ENCODE data around the gene SEC16A. TPM values are rescaled to one million over a fixed set of nuclear protein-coding genes. Genes with fewer than 3 reads are reported as not detected.

SEC16A gene
- total RNA-seq, 2 donors from 2014 or later = 35.3 to 75.8 TPM

DNA sequence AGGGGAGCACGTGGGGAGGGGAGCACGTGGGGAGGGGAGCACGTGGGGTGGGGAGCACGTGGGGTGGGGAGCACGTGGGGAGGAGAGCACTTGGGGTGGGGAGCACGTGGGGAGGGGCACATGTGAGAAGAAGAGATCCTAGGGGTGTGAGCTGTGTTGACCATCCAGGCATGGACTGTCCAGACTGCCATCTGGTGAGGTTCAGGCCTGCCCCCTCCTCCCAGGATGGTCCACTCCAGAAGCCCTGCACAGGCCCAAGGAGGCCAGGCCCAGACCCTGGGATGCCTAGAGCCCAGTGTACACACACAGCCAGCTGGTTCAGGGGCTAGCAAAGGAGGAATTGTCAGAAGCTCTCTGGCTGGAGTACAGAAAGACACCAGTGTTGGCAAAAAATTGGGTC lies 85.2 kb downstream of the SEC16A start:
- Histone ChIP-seq H3K4me1 (peaks cover 26% of the 10 kb centered on the region), H3K27me3 (no peaks in the 10 kb centered on the region), H3K36me3 (replicated peaks in 1 of 2; ENCODE audit: insufficient read depth in 1 of 2, low read depth in 2 of 2) (peaks cover 0 to 29% of the 10 kb centered on the region in 2 donors), H3K27ac (no peak overlapping the region), H3K9me3 (no peaks in the 10 kb centered on the region), H3K4me3 (no peak overlapping the region)
- intact Hi-C loops (cut with DNase I) = no loop called here
- WGBS, 2 donors = 58 to 78% methylated on average over 6 of the region's 6 CpGs
- DNase-seq (no peak), ATAC-seq (no peak)
- TF ChIP-seq POLR2A (IDR thresholded peaks at IDR 0.05) = no peak
- TF ChIP-seq, protein P1, sequence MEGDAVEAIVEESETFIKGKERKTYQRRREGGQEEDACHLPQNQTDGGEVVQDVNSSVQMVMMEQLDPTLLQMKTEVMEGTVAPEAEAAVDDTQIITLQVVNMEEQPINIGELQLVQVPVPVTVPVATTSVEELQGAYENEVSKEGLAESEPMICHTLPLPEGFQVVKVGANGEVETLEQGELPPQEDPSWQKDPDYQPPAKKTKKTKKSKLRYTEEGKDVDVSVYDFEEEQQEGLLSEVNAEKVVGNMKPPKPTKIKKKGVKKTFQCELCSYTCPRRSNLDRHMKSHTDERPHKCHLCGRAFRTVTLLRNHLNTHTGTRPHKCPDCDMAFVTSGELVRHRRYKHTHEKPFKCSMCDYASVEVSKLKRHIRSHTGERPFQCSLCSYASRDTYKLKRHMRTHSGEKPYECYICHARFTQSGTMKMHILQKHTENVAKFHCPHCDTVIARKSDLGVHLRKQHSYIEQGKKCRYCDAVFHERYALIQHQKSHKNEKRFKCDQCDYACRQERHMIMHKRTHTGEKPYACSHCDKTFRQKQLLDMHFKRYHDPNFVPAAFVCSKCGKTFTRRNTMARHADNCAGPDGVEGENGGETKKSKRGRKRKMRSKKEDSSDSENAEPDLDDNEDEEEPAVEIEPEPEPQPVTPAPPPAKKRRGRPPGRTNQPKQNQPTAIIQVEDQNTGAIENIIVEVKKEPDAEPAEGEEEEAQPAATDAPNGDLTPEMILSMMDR (IDR thresholded peaks at IDR 0.05) = no peak

- intact Hi-C loops (cut with DNase I) = no loop called here
- Histone ChIP-seq H3K27ac (no peak overlapping the region), H3K36me3 (replicated peaks in 1 of 2; ENCODE audit: insufficient read depth in 1 of 2, low read depth in 2 of 2) (peaks cover 0 to 36% of the 10 kb centered on the region in 2 donors), H3K4me1 (peaks cover 26% of the 10 kb centered on the region), H3K9me3 (no peaks in the 10 kb centered on the region), H3K27me3 (no peaks in the 10 kb centered on the region), H3K4me3 (no peak overlapping the region)
- 52 to 57% methylated on average over 4 of the region's 4 CpGs for WGBS, 2 donors
- TF ChIP-seq, protein P1 (IDR thresholded peaks at IDR 0.05) = no peak
- TF ChIP-seq POLR2A (IDR thresholded peaks at IDR 0.05) = no peak
- DNase-seq (no peak), ATAC-seq (no peak)
These were observed 86.7 kb downstream of the SEC16A start for GRCh38 chr9:136396219-136396515.

DNA sequence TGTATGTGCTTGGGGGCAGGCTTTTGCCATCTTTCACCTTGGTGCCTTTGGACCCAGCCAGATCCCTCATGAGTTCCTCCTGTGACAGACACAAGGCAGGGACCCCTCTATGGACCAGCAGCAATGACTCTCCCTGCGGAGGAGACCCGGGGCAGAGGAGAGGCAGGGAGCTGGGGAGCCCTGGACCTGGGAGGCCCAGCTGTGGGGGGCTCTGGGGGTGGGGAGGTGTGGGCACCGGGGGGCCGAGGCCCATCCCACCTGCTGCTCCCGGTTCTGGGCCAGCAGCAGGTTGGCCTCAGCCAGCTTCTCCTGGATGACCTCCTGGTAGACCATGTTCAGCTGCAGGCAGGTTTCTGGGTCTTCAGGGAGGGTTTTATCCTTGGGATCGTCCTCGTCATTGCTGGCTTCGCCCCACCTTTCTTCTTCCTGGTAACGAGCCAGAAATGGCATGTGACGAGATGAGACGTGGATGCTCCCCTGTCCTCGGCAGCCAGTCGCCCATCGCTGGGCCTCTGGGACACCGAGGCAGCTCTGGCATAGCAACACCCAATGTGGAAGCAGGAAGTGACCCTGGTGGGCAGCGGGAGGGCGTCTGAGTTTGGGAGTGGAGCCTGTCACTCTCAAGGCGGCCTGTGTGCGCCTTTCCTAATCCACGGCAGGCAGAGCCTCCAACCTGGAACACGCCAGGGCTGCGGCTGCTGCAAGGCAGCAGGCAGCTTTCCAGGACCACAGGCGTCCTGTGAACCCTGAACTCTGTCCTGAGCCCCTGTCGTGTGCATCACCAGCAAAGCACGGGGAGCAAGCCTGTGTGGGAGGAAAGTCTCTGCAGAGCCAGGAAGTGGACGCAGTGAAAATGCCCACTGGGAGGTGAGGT lies 87.3 kb downstream of the SEC16A start:
- Histone ChIP-seq H3K36me3 (replicated peaks in 1 of 2; ENCODE audit: insufficient read depth in 1 of 2, low read depth in 2 of 2) (peaks cover 0 to 36% of the 10 kb centered on the region in 2 donors), H3K4me3 (no peak overlapping the region), H3K9me3 (no peaks in the 10 kb centered on the region), H3K4me1 (peaks cover 24% of the 10 kb centered on the region), H3K27ac (no peak overlapping the region), H3K27me3 (no peaks in the 10 kb centered on the region)
- intact Hi-C loops (cut with DNase I) = no loop called here
- DNase-seq (no peak), ATAC-seq (no peak)
- TF ChIP-seq, protein P1 (IDR thresholded peaks at IDR 0.05) = no peak
- TF ChIP-seq POLR2A (IDR thresholded peaks at IDR 0.05) = no peak
- WGBS, 2 donors = 88 to 90% methylated on average over 10 to 26 of the region's 26 CpGs

DNA sequence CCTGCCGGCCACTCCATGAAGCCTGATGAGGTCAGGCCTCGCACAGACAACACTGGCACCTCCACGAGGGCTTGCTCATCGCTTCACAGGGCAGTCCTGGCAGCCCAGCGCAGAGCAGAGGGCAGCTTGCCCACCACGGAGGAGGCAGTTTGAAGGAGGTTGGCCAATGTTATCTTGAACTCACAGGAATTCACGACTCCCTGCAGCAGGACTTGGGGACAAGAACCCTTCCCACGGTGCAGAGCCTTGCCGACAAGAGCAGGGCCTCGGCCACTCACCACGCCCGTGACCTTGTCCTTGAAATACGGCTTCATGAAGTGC lies 87.9 kb downstream of the SEC16A start:
- Histone ChIP-seq H3K36me3 (replicated peaks in 1 of 2; ENCODE audit: insufficient read depth in 1 of 2, low read depth in 2 of 2) (peaks cover 0 to 36% of the 10 kb centered on the region in 2 donors), H3K27ac (no peak overlapping the region), H3K4me3 (no peak overlapping the region), H3K27me3 (no peaks in the 10 kb centered on the region), H3K9me3 (no peaks in the 10 kb centered on the region), H3K4me1 (peaks cover 19% of the 10 kb centered on the region)
- ATAC-seq (no peak), DNase-seq (no peak)
- intact Hi-C loops (cut with DNase I) = no loop called here
- TF ChIP-seq, protein P1 (IDR thresholded peaks at IDR 0.05) = no peak
- no peak for TF ChIP-seq POLR2A (IDR thresholded peaks at IDR 0.05)
- 77 to 83% methylated on average over 6 to 8 of the region's 13 CpGs for WGBS, 2 donors

All from body of pancreas (tissue), 4 donors.